T-cell (primary cell): ENCODE results near the gene ENC1. TPM values are rescaled to one million over a fixed set of nuclear protein-coding genes. Genes with fewer than 3 reads are reported as not detected.

ENCODE experiments used
- ATAC-seq, 4 experiments: fragments of 200-7000 bp in 3 of 4; fragments of 150-1000 bp in 1 of 4; cut with Tn5 transposase; replicated peaks in 1 of 4; 1 replicate in 3 of 4; 2 replicates in 1 of 4; pipeline ENCODE4 v1.10.0; 2021; ENCODE audit warnings: moderate library complexity in 3 of 4, mild to moderate bottlenecking in 2 of 4, moderate number of reproducible peaks in 1 of 4
- CTCF ChIA-PET, 2 donors: fragments of 300-600 bp; sonication (Branson Sonifier 250); formaldehyde crosslinking; loops; one replicate each; lab custom pipeline; 2022; ENCODE audit warnings: antibody characterized with exemption in 2 of 2; lab: Charles Lee
- POLR2A ChIA-PET, 2 donors: fragments of 300-600 bp; sonication (Branson Sonifier 250); formaldehyde crosslinking; loops; one replicate each; lab custom pipeline; 2022; ENCODE audit warnings: antibody characterized with exemption in 2 of 2; lab: Charles Lee
- DNase-seq, 35 experiments: peaks; one replicate each; pipeline versions ENCODE4 v3.0.0 to v3.0.0-alpha.2; 2013 to 2023
- H3K27ac ChIP-seq: one replicate; pipeline ENCODE4 v1.5.1; 2013; ENCODE audit warnings: low read length
- H3K27me3 ChIP-seq, 2 experiments: replicated peaks in 1 of 2; 1 replicate in 1 of 2; 2 replicates in 1 of 2; pipeline versions ENCODE4 v1.6.1 to v1.7.0; 2013; ENCODE audit warnings: low read length in 1 of 2, mixed read lengths in 1 of 2; ENCODE audit not compliant: control insufficient read depth in 2 of 2, insufficient read depth in 2 of 2; ENCODE audit errors: extremely low read depth in 1 of 2
- H3K36me3 ChIP-seq, 2 donors: 1 replicate in 1 of 2; 2 replicates in 1 of 2; pipeline versions ENCODE4 v1.6.1 to v1.7.0; 2013; ENCODE audit warnings: low read length in 1 of 2; ENCODE audit not compliant: control insufficient read depth in 2 of 2, insufficient read depth in 1 of 2; ENCODE audit errors: extremely low read depth in 1 of 2
- H3K4me1 ChIP-seq, 2 experiments: 1 replicate in 1 of 2; 2 replicates in 1 of 2; pipeline versions ENCODE4 v1.6.1 to v1.7.0; 2013; ENCODE audit warnings: low read length in 2 of 2, mixed read lengths in 1 of 2; ENCODE audit not compliant: insufficient read depth in 2 of 2, control insufficient read depth in 1 of 2; ENCODE audit errors: extremely low read depth in 1 of 2
- H3K4me3 ChIP-seq, 2 donors: 1 replicate in 1 of 2; 2 replicates in 1 of 2; pipeline versions ENCODE4 v1.5.1 to v1.7.0; 2013; ENCODE audit warnings: mild to moderate bottlenecking in 2 of 2, low read length in 1 of 2, moderate library complexity in 1 of 2; ENCODE audit not compliant: control insufficient read depth in 1 of 2; ENCODE audit errors: extremely low read depth in 1 of 2
- H3K9me3 ChIP-seq: 2 replicates; pipeline ENCODE4 v1.7.0; 2013
- H3K27ac Mint-ChIP-seq, 2 donors: one replicate each; pipeline ENCODE4 v1.8.0; 2020 to 2021; ENCODE audit warnings: mild to moderate bottlenecking in 2 of 2, mixed read lengths in 2 of 2
- H3K27me3 Mint-ChIP-seq, 2 donors: one replicate each; pipeline ENCODE4 v1.8.0; 2021 to 2022; ENCODE audit warnings: mixed read lengths in 2 of 2
- H3K36me3 Mint-ChIP-seq: one replicate; pipeline ENCODE4 v1.8.0; 2021; ENCODE audit warnings: mixed read lengths
- H3K4me1 Mint-ChIP-seq, 3 donors: one replicate each; pipeline ENCODE4 v1.8.0; 2020 to 2022; ENCODE audit warnings: mixed read lengths in 3 of 3, mild to moderate bottlenecking in 1 of 3
- H3K4me3 Mint-ChIP-seq, 3 donors: one replicate each; pipeline ENCODE4 v1.8.0; 2020 to 2022; ENCODE audit warnings: mild to moderate bottlenecking in 3 of 3, mixed read lengths in 3 of 3, moderate library complexity in 3 of 3
- H3K9me3 Mint-ChIP-seq, 3 donors: one replicate each; pipeline ENCODE4 v1.8.0; 2020 to 2022; ENCODE audit warnings: mixed read lengths in 3 of 3
- WGBS: methylation state at CpG from one replicate; pipeline ENCODE4 v1.1.5; 2013; ENCODE audit warnings: missing lambda C conversion rate; ENCODE audit not compliant: insufficient coverage; 5-methylcytosine and 5-hydroxymethylcytosine counted together
- total RNA-seq, 35 experiments: library from RNA in 6 of 35; stranded (reverse) in 6 of 35; fragments of 120-200 nt in 1 of 35; gene quantifications; one replicate each; pipeline versions ENCODE4 v1.2.1 to v1.2.4 and lab custom pipeline; 2013 to 2026

The ENC1 gene
- total RNA-seq, 5 donors from 2014 or later (not counting 1 experiment from before 2014, with no cell fraction given): 0.70 to 21.0 (median 2.7) TPM

- Mint-ChIP-seq H3K27ac (no peak overlapping the region), H3K4me1 (peaks cover 19 to 23% (median 22%) of the 10 kb centered on the region in 3 donors), H3K4me3 (no peak overlapping the region), H3K9me3 (no peaks in the 10 kb centered on the region), H3K36me3 (peaks cover 5% of the 10 kb centered on the region), H3K27me3 (peaks cover 5 to 13% of the 10 kb centered on the region in 2 donors)
- 60% methylated on average over 1 of the region's 4 CpGs for WGBS
- no peaks in the 10 kb centered on the region for H3K9me3 ChIP-seq
- peak overlapping the region; percentile 80 for H3K27ac ChIP-seq
- ChIA-PET CTCF (interaction anchor here (0.6 to 2.0 kb wide), 2 partner anchors 16 to 201 kb away, joined by 3 to 5 read pairs; no protein-coding TSS in a partner anchor), POLR2A (no interaction called here)
- H3K36me3 ChIP-seq: peaks cover 0 to 2% of the 10 kb centered on the region in 2 donors
- no peak overlapping the region for H3K4me3 ChIP-seq
- DNase-seq (no peak), ATAC-seq (no peak)
- H3K27me3 ChIP-seq: peaks cover 0 to 6% of the 10 kb centered on the region in 2 experiments
- H3K4me1 ChIP-seq: peaks cover 35 to 36% of the 10 kb centered on the region in 2 experiments
These were observed 7.6 kb downstream of the ENC1 start for GRCh38 chr5:74632947-74633356.

- WGBS: 17% methylated on average over 1 of the region's 11 CpGs
- Histone ChIP-seq H3K9me3 (no peaks in the 10 kb centered on the region), H3K36me3 (peaks cover 0 to 2% of the 10 kb centered on the region in 2 donors), H3K27ac (peak overlapping the region; percentile 80), H3K4me3 (peak overlapping the region in 1 of 2 donors; percentile 25), H3K4me1 (peaks cover 33 to 34% of the 10 kb centered on the region in 2 experiments), H3K27me3 (peaks cover 0 to 6% of the 10 kb centered on the region in 2 experiments)
- Mint-ChIP-seq H3K9me3 (no peaks in the 10 kb centered on the region), H3K27me3 (peaks cover 5 to 11% of the 10 kb centered on the region in 2 donors), H3K27ac (peak overlapping the region; percentile 79 to 88), H3K4me3 (peak overlapping the region in 2 of 3 donors; percentile 14 to 50), H3K36me3 (peaks cover 5% of the 10 kb centered on the region), H3K4me1 (peaks cover 19 to 23% (median 22%) of the 10 kb centered on the region in 3 donors)
- CTCF ChIA-PET: interaction anchor here in 1 of 2 donors (0.7 to 1.8 kb wide), 4 partner anchors 9 to 43 kb away, joined by 3 to 9 read pairs (median 4); partner anchors contain the start of gene ENC1
- POLR2A ChIA-PET: interaction anchor here in 1 of 2 donors (1.1 kb wide), 1 partner anchor 9 kb away, joined by 8 read pairs; the partner anchor contains the start of gene ENC1
- ATAC-seq (peak; percentile 79 to 90 (median 84)), DNase-seq (peak in 28 of 35 experiments; percentile 7 to 70 (median 36))
These were observed 9.2 kb downstream of the ENC1 start for GRCh38 chr5:74631081-74631953.

GRCh38 chr5:74630453-74631066, 10.0 kb downstream of the ENC1 start:
- Histone ChIP-seq H3K36me3 (peaks cover 0 to 2% of the 10 kb centered on the region in 2 donors), H3K27me3 (no peaks in the 10 kb centered on the region), H3K27ac (peak overlapping the region; percentile 80), H3K4me3 (no peak overlapping the region), H3K9me3 (no peaks in the 10 kb centered on the region), H3K4me1 (peaks cover 33 to 34% of the 10 kb centered on the region in 2 experiments)
- H3K9me3 Mint-ChIP-seq: no peaks in the 10 kb centered on the region
- H3K36me3 Mint-ChIP-seq: peaks cover under 1% of the 10 kb centered on the region
- H3K27ac Mint-ChIP-seq: peak overlapping the region in 1 of 2 donors; percentile 79
- peaks cover 19 to 23% (median 22%) of the 10 kb centered on the region in 3 donors for H3K4me1 Mint-ChIP-seq
- peaks cover 0 to 8% of the 10 kb centered on the region in 2 donors for H3K27me3 Mint-ChIP-seq
- peak in 2 of 4 experiments; percentile 35 to 83 for ATAC-seq
- DNase-seq: peak in 29 of 35 experiments; percentile 12 to 79 (median 42)
- ChIA-PET POLR2A (interaction anchor here in 1 of 2 donors (1.1 kb wide), 1 partner anchor 10 kb away, joined by 8 read pairs; the partner anchor contains the start of gene ENC1), CTCF (interaction anchor here (0.7 to 1.8 kb wide), 5 partner anchors 10 to 42 kb away, joined by 3 to 9 read pairs (median 3); partner anchors contain the start of gene ENC1 (in 2 of the 2))
- H3K4me3 Mint-ChIP-seq: peak overlapping the region in 1 of 3 donors; percentile 50
- WGBS: 40% methylated on average over 4 of the region's 7 CpGs

- CTCF ChIA-PET: interaction anchor here in 1 of 2 donors (0.9 kb wide), 1 partner anchor 11 kb away, joined by 5 read pairs; the partner anchor contains the start of gene ENC1
- no peaks in the 10 kb centered on the region for H3K9me3 Mint-ChIP-seq
- 94% methylated on average over 3 of the region's 4 CpGs for WGBS
- H3K4me3 Mint-ChIP-seq: no peak overlapping the region
- H3K36me3 ChIP-seq: peaks cover 0 to 2% of the 10 kb centered on the region in 2 donors
- H3K27me3 ChIP-seq: peaks cover 0 to 4% of the 10 kb centered on the region in 2 experiments
- H3K27ac ChIP-seq: no peak overlapping the region
- no peak for DNase-seq
- no peak for ATAC-seq
- peaks cover 0 to 8% of the 10 kb centered on the region in 2 donors for H3K27me3 Mint-ChIP-seq
- no peak overlapping the region for H3K27ac Mint-ChIP-seq
- H3K4me3 ChIP-seq: no peak overlapping the region
- peaks cover 19 to 23% (median 22%) of the 10 kb centered on the region in 3 donors for H3K4me1 Mint-ChIP-seq
- H3K4me1 ChIP-seq: peaks cover 33 to 34% of the 10 kb centered on the region in 2 experiments
- no peaks in the 10 kb centered on the region for H3K36me3 Mint-ChIP-seq
- POLR2A ChIA-PET: no interaction called here
- no peaks in the 10 kb centered on the region for H3K9me3 ChIP-seq
These were observed 11.2 kb downstream of the ENC1 start for GRCh38 chr5:74629326-74629725.

GRCh38 chr5:74628359-74628758, 12.2 kb downstream of the ENC1 start:
- peaks cover 33 to 34% of the 10 kb centered on the region in 2 experiments for H3K4me1 ChIP-seq
- 91% methylated on average over 1 of the region's 6 CpGs for WGBS
- H3K4me1 Mint-ChIP-seq: peaks cover 19 to 23% (median 22%) of the 10 kb centered on the region in 3 donors
- DNase-seq: peak in 1 of 35 experiments; percentile 12
- ChIA-PET CTCF (interaction anchor here in 1 of 2 donors (0.9 kb wide), 1 partner anchor 12 kb away, joined by 6 read pairs; the partner anchor contains the start of gene ENC1), POLR2A (no interaction called here)
- no peak for ATAC-seq
- H3K9me3 ChIP-seq: no peaks in the 10 kb centered on the region
- H3K9me3 Mint-ChIP-seq: no peaks in the 10 kb centered on the region
- H3K27me3 ChIP-seq: peaks cover 0 to 4% of the 10 kb centered on the region in 2 experiments
- peaks cover 0 to 9% of the 10 kb centered on the region in 2 donors for H3K27me3 Mint-ChIP-seq
- H3K4me3 Mint-ChIP-seq: no peak overlapping the region
- no peak overlapping the region for H3K27ac Mint-ChIP-seq
- H3K27ac ChIP-seq: no peak overlapping the region
- no peaks in the 10 kb centered on the region for H3K36me3 Mint-ChIP-seq
- no peaks in the 10 kb centered on the region for H3K36me3 ChIP-seq
- H3K4me3 ChIP-seq: no peak overlapping the region
